WERI-Rb-1 (cell line): ENCODE data around the gene MICAL3.

Source experiments
- DNase-seq: peaks from one replicate; pipeline ENCODE4 v3.0.0-alpha.2; 2020
- H3K27ac ChIP-seq: fragments of 250-450 bp; sonication (Bioruptor Pico); 2 replicates; pipeline ENCODE4 v1.5.1; 2020; ENCODE audit warnings: mild to moderate bottlenecking, moderate library complexity
- H3K27me3 ChIP-seq: fragments of 250-450 bp; sonication (Bioruptor Pico); 2 replicates; pipeline ENCODE4 v1.5.1; 2021; ENCODE audit warnings: mild to moderate bottlenecking, low read depth, moderate library complexity; ENCODE audit not compliant: insufficient read depth, severe bottlenecking
- H3K36me3 ChIP-seq: fragments of 250-450 bp; sonication (Bioruptor Pico); 2 replicates; pipeline ENCODE4 v1.5.1; 2020; ENCODE audit warnings: mild to moderate bottlenecking, moderate library complexity
- H3K4me3 ChIP-seq: 2 replicates; pipeline ENCODE4 v1.5.1; 2011; ENCODE audit warnings: low read depth, mild to moderate bottlenecking, control low read depth, low read length
- H3K9me3 ChIP-seq: fragments of 250-450 bp; sonication (Bioruptor Pico); 2 replicates; pipeline ENCODE4 v1.5.1; 2021; ENCODE audit warnings: mild to moderate bottlenecking, moderate library complexity; ENCODE audit not compliant: severe bottlenecking
- TF ChIP-seq, protein P1 (sequence below): IDR thresholded peaks from 2 replicates; pipeline ENCODE4 v1.5.1; 2011; ENCODE audit warnings: low read depth, mild to moderate bottlenecking, control low read depth, inconsistent platforms, low read length

Gene MICAL3

DNA sequence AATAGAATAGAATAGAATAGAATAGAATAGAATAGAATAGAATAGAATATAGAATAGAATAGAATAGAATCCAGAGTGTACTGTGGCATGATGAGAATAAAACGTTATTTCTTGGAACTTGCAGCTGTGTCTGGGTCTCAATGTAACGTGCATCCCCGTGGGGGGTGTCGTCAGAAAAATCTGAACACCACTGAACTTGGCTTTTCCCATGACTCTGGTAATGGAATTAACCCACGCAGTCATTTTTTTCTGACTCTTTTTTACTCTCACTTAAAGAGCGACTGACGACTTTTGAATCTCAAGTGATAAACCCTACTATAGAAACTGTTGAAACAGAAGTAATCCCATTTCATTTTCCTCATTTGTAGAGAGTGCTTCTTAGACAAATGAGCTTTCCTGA is 157.7 kb downstream of the MICAL3 start:
- H3K27ac ChIP-seq: no peak overlapping the region
- no peaks in the 10 kb centered on the region for H3K9me3 ChIP-seq
- DNase-seq: no peak
- no peaks in the 10 kb centered on the region for H3K27me3 ChIP-seq
- TF ChIP-seq, protein P1, sequence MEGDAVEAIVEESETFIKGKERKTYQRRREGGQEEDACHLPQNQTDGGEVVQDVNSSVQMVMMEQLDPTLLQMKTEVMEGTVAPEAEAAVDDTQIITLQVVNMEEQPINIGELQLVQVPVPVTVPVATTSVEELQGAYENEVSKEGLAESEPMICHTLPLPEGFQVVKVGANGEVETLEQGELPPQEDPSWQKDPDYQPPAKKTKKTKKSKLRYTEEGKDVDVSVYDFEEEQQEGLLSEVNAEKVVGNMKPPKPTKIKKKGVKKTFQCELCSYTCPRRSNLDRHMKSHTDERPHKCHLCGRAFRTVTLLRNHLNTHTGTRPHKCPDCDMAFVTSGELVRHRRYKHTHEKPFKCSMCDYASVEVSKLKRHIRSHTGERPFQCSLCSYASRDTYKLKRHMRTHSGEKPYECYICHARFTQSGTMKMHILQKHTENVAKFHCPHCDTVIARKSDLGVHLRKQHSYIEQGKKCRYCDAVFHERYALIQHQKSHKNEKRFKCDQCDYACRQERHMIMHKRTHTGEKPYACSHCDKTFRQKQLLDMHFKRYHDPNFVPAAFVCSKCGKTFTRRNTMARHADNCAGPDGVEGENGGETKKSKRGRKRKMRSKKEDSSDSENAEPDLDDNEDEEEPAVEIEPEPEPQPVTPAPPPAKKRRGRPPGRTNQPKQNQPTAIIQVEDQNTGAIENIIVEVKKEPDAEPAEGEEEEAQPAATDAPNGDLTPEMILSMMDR: no peak
- peaks cover 38% of the 10 kb centered on the region for H3K36me3 ChIP-seq
- H3K4me3 ChIP-seq: no peak overlapping the region

DNA sequence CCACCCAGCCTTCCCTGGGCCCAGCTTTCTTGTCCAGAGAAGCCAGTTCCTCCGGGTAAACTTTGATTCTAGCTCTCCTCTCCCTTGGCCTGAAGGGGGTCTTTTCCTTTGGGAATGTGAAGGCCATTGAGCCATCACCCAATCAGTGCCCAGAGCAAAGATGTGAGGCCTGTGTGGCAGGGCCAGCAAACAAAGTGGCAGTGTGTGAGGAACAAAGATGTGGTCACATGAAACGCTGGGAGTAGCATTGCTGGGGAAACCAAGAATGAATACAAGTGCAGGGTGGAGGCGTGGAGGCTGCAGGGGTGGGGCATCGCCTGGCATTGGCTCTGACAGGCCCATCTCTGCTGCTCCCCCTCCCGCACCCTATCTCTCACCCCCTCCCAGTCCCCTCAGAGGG is 158.2 kb downstream of the MICAL3 start:
- TF ChIP-seq, protein P1: no peak
- Histone ChIP-seq H3K9me3 (no peaks in the 10 kb centered on the region), H3K36me3 (peaks cover 36% of the 10 kb centered on the region)

DNA sequence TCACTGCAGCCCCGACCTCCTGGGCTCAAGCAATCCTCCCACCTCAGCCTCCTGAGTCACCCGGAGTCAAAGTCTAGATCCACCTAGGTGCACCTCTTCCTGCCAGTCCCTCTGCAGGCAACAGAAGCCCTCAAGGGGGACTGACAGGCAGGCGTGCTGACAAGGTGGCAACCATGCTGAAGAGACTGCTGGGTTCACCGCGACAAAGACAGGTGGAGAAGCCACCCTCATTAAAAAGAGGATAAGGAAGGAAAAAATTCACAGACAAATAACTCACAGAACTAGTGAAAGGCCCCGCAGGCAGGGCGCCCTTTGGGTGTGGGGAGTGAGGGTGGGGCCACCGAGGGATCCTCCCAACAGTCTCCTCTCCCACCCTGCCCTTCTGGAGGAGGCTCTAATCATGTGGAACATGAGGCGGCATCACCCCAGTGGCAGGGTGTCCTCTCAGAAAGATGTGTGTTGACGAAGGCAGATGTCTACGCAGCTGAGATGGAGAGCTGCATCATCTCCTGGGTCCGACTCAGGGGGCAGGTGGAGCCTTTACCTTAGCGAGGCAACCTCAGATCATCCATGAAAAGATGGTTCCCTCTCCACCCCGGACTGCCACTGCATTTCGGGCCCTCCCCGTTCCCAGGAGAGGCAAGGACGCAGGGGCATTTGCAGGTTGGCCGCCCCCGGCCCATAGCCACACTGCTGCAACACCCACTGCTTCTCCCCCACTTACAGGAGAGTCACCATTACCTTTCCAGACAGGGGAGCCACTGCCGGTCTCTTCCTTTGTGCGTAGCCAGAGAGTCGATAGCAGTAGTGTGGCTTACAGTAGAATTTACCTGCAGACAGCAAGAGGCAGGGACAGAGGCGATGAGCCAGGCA is 158.9 kb downstream of the MICAL3 start:
- TF ChIP-seq, protein P1: no peak
- no peak for DNase-seq
- Histone ChIP-seq H3K27ac (no peak overlapping the region), H3K9me3 (no peaks in the 10 kb centered on the region), H3K36me3 (peaks cover 30% of the 10 kb centered on the region), H3K4me3 (no peak overlapping the region), H3K27me3 (no peaks in the 10 kb centered on the region)

More for the DNA sequence above, 158.2 kb downstream of the MICAL3 start:
- Histone ChIP-seq H3K4me3 (no peak overlapping the region), H3K27me3 (no peaks in the 10 kb centered on the region), H3K27ac (no peak overlapping the region)
- DNase-seq: no peak

DNA sequence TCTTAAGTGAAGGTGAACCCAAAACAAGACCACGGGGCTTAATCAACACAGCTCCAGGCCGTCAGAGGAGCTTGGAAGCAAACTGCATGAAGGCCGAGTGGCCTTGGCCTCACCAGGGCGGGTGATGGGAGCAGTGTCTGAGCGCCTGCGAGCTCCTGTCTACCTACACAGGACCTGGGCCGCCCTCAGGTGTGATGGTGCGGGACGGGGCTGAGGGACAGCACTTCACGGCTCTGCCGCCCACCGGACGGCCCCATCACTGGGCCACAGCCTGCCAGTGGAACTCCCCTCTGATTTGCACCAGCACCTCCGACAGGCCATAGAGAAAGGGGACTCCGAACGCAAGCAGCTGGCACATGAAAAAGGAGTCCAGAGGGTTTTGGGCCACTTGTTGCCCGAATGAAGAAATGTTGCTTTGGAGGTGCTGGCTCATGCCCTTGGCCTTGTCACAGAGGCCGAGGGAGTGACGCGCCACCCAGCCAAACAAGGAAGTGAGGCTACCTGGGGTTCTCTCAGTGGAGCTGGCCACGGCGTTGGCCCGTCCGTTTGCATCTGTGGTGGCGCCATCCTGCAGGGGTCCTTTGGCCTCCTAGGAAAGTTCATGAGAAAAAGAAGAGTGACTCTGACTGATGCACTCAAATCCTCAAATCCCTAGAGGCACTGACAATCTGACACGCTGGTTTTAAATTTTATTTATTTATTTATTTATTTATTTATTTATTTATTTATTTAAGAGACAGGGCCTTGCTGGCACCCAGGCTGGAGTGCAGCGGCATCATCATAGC is 159.8 kb downstream of the MICAL3 start:
- H3K9me3 ChIP-seq: no peaks in the 10 kb centered on the region
- no peak overlapping the region for H3K27ac ChIP-seq
- H3K27me3 ChIP-seq: no peaks in the 10 kb centered on the region
- TF ChIP-seq, protein P1: no peak
- H3K36me3 ChIP-seq: peaks cover 26% of the 10 kb centered on the region
- DNase-seq: no peak
- H3K4me3 ChIP-seq: no peak overlapping the region

DNA sequence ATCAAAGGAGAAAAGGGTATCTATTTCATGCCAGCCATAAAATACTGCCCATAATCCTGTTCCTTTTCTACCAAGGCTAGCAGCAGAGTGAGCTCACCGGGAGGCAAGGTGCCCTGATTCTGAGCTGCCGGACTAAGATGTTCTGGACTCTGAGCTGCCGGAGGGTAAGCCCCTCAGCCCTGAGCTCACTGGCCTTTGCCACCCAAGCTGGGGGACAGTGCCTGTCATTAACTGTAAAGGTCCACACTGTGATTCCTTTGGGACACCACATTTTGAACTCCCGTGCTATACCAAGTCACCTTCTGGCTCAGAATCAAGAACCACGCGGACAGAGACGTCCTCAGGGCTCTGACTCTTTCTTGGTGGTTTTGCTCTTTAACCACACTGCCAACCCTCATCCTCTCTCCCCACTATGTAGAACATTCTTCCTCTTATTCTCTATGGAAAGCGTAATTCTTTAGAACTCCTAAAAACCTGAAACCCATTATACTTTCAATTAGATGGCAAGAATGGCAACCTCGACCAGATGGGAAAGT is 161.6 kb downstream of the MICAL3 start:
- TF ChIP-seq, protein P1: no peak
- DNase-seq: no peak
- no peak overlapping the region for H3K27ac ChIP-seq

More for the DNA sequence above, 161.6 kb downstream of the MICAL3 start:
- no peaks in the 10 kb centered on the region for H3K27me3 ChIP-seq
- H3K9me3 ChIP-seq: no peaks in the 10 kb centered on the region
- H3K36me3 ChIP-seq: peaks cover 21% of the 10 kb centered on the region
- no peak overlapping the region for H3K4me3 ChIP-seq
